HCT116 (cell line): Measurements from ENCODE around the gene TIAM2. TPM values are rescaled to one million over a fixed set of nuclear protein-coding genes. Genes with fewer than 3 reads are reported as not detected.

Experiments used
- ATAC-seq: fragments of 200-7000 bp; cut with Tn5 transposase; 2 replicates; pipeline ENCODE4 v1.9.1; 2020; ENCODE audit warnings: mild to moderate bottlenecking, moderate library complexity
- BruUV-seq: library from RNA; stranded (reverse); fragments of 400-500 nt; replicated peaks from 2 replicates; lab custom pipeline; 2021; lab: Mats Ljungman, UMichigan
- CTCF ChIA-PET: fragments of 300-600 bp; sonication (Branson Sonifier 250); formaldehyde crosslinking; loops from one replicate; lab custom pipeline; 2021; ENCODE audit warnings: antibody characterized with exemption; lab: Charles Lee
- POLR2A ChIA-PET: fragments of 300-600, 350-600 bp; sonication (Branson Sonifier 250); formaldehyde crosslinking; loops from one replicate; lab custom pipeline; 2021; ENCODE audit warnings: antibody characterized with exemption; lab: Charles Lee
- RAD21 ChIA-PET, 2 experiments: fragments of 300-600 bp; sonication (Branson Sonifier 250); formaldehyde crosslinking; loops; one replicate each; lab custom pipeline; 2023; ENCODE audit warnings: low total read pairs in 2 of 2; ENCODE audit not compliant: uncharacterized antibody in 2 of 2, unreplicated experiment in 2 of 2, low non-redundant PET in 1 of 2; lab: Charles Lee
- DNase-seq: peaks from one replicate; pipeline ENCODE4 v3.0.0-alpha.2; 2010; ENCODE audit warnings: low read depth, low spot score
- H2AFZ ChIP-seq: fragments of 200-600 bp; shearing (Covaris generic), sonication (generic); 2 replicates; pipeline ENCODE4 v1.6.1; 2017; ENCODE audit warnings: low read depth, mixed run types, mixed read lengths, antibody characterized with exemption, low read length; ENCODE audit not compliant: poor library complexity, severe bottlenecking
- H3K27ac ChIP-seq: 2 replicates; pipeline ENCODE4 v1.5.1; 2012; ENCODE audit warnings: low read depth, low read length
- H3K27me3 ChIP-seq: fragments of 200-600 bp; sonication (generic); 2 replicates; pipeline ENCODE4 v1.6.1; 2016; ENCODE audit warnings: mixed run types, low read length, mixed read lengths; ENCODE audit not compliant: insufficient read depth
- H3K36me3 ChIP-seq, 2 experiments: fragments of 200-500 bp in 1 of 2; fragments of 200-600 bp in 1 of 2; sonication (Bioruptor generic) in 1 of 2; sonication (generic) in 1 of 2; 2 replicates each; pipeline versions ENCODE4 v1.5.1 to v1.6.1; 2014 to 2016; ENCODE audit warnings: low read length in 2 of 2, inconsistent platforms in 1 of 2, mixed read lengths in 1 of 2, mixed run types in 1 of 2; ENCODE audit not compliant: insufficient read depth in 2 of 2, control insufficient read depth in 1 of 2
- H3K4me1 ChIP-seq, 2 experiments: fragments of 200-600 bp in 1 of 2; sonication (generic) in 1 of 2; 2 replicates each; pipeline versions ENCODE4 v1.5.1 to v1.6.1; 2012 to 2017; ENCODE audit warnings: low read length in 2 of 2, inconsistent platforms in 1 of 2, mild to moderate bottlenecking in 1 of 2, mixed read lengths in 1 of 2, mixed run types in 1 of 2, moderate library complexity in 1 of 2; ENCODE audit not compliant: insufficient read depth in 2 of 2, control insufficient read depth in 1 of 2
- H3K4me2 ChIP-seq: fragments of 200-600 bp; sonication (generic); 2 replicates; pipeline ENCODE4 v1.6.1; 2017; ENCODE audit warnings: mixed run types, low read length, mixed read lengths
- H3K4me3 ChIP-seq, 2 experiments: fragments of 200-600 bp in 1 of 2; sonication (generic) in 1 of 2; replicated peaks in 1 of 2; 2 replicates each; pipeline ENCODE4 v1.5.1; 2011 to 2016; ENCODE audit warnings: low read length in 2 of 2, control low read depth in 1 of 2, low read depth in 1 of 2, mild to moderate bottlenecking in 1 of 2, mixed read lengths in 1 of 2, mixed run types in 1 of 2
- H3K79me2 ChIP-seq: fragments of 200-600 bp; sonication (generic); 2 replicates; pipeline ENCODE4 v1.6.1; 2017; ENCODE audit warnings: mild to moderate bottlenecking, mixed run types, low read length, moderate library complexity, mixed read lengths; ENCODE audit not compliant: insufficient read depth
- H3K9ac ChIP-seq: fragments of 200-600 bp; sonication (generic); 2 replicates; pipeline ENCODE4 v1.6.1; 2016; ENCODE audit warnings: low read length, mixed read lengths
- H3K9me2 ChIP-seq: fragments of 200-600 bp; sonication (generic), shearing (Covaris generic); 2 replicates; pipeline ENCODE4 v1.6.1; 2017; ENCODE audit warnings: mixed run types, mild to moderate bottlenecking, moderate library complexity; ENCODE audit not compliant: insufficient read depth
- H3K9me3 ChIP-seq, 2 experiments: fragments of 200-500 bp in 1 of 2; fragments of 200-600 bp in 1 of 2; sonication (Bioruptor generic) in 1 of 2; sonication (generic) in 1 of 2; 2 replicates each; pipeline ENCODE4 v1.6.1; 2014 to 2017; ENCODE audit warnings: low read length in 2 of 2, mixed read lengths in 2 of 2, inconsistent platforms in 1 of 2, low read depth in 1 of 2, mild to moderate bottlenecking in 1 of 2, mixed run types in 1 of 2, moderate library complexity in 1 of 2; ENCODE audit not compliant: control insufficient read depth in 1 of 2, insufficient read depth in 1 of 2
- H4K20me1 ChIP-seq: fragments of 200-600 bp; sonication (generic), shearing (Covaris generic); 2 replicates; pipeline ENCODE4 v1.6.1; 2017; ENCODE audit warnings: mixed run types, mild to moderate bottlenecking, moderate library complexity; ENCODE audit not compliant: insufficient read depth
- EGR1 ChIP-seq: IDR thresholded peaks from 2 replicates; pipeline ENCODE4 v1.6.1; 2012; ENCODE audit warnings: low read depth
- EZH2 ChIP-seq: fragments of 200-600 bp; sonication (generic); IDR thresholded peaks from 2 replicates; pipeline ENCODE4 v1.6.1; 2017; ENCODE audit warnings: antibody characterized with exemption, mixed run types
- EZH2phosphoT487 ChIP-seq: fragments of 200-600 bp; IDR thresholded peaks from 2 replicates; pipeline ENCODE4 v1.6.1; 2018; ENCODE audit warnings: antibody characterized with exemption, borderline replicate concordance
- JUND ChIP-seq: IDR thresholded peaks from 2 replicates; pipeline ENCODE4 v1.6.1; 2012
- POLR2A ChIP-seq: IDR thresholded peaks from 2 replicates; pipeline ENCODE4 v1.7.0; 2011; ENCODE audit warnings: borderline replicate concordance; ENCODE audit not compliant: insufficient read depth, insufficient read length; ENCODE audit errors: extremely low read depth
- POLR2AphosphoS5 ChIP-seq: IDR thresholded peaks from 2 replicates; pipeline ENCODE4 v1.6.1; 2011; ENCODE audit warnings: mild to moderate bottlenecking, low read depth, low read length, moderate library complexity
- SP1 ChIP-seq: IDR thresholded peaks from 2 replicates; pipeline ENCODE4 v1.6.1; 2012; ENCODE audit warnings: low read depth
- SRF ChIP-seq: IDR thresholded peaks from 2 replicates; pipeline ENCODE4 v1.6.1; 2012; ENCODE audit warnings: low read depth
- TCF7L2 ChIP-seq: IDR thresholded peaks from 2 replicates; pipeline ENCODE4 v1.7.0; 2011; ENCODE audit warnings: borderline replicate concordance, inconsistent platforms; ENCODE audit not compliant: insufficient read depth, insufficient read length; ENCODE audit errors: extremely low read depth
- ZNF274 ChIP-seq: fragments of 200-500 bp; sonication (Bioruptor generic); IDR thresholded peaks from 2 replicates; pipeline ENCODE4 v1.6.1; 2014; ENCODE audit warnings: mild to moderate bottlenecking, low read depth, low read length, inconsistent platforms
- intact Hi-C: fragments of 100-400 bp; cut with micrococcal nuclease; formaldehyde crosslinking; loops from 2 replicates; pipeline ENCODE4 v1.10.0; 2022
- total RNA-seq: library from RNA; stranded (reverse); gene quantifications from one replicate; pipeline ENCODE4 v1.2.1, GENCODE V29; 2021; ENCODE audit not compliant: unreplicated experiment
- TF ChIP-seq, protein P1 (sequence below), 3 experiments: fragments of 200-600 bp in 1 of 3; sonication (generic) in 1 of 3; IDR thresholded peaks in 2 of 3; conservative IDR thresholded peaks in 1 of 3; 2 replicates each; pipeline ENCODE4 v1.5.1; 2012 to 2017; ENCODE audit warnings: low read depth in 2 of 3, low read length in 2 of 3, antibody characterized with exemption in 1 of 3, borderline replicate concordance in 1 of 3, control low read depth in 1 of 3, mild to moderate bottlenecking in 1 of 3, mixed read lengths in 1 of 3, mixed run types in 1 of 3, moderate library complexity in 1 of 3; ENCODE audit not compliant: insufficient read depth in 1 of 3

The TIAM2 gene
- total RNA-seq, 1 experiment from 2014 or later, result 9.4 TPM

DNA sequence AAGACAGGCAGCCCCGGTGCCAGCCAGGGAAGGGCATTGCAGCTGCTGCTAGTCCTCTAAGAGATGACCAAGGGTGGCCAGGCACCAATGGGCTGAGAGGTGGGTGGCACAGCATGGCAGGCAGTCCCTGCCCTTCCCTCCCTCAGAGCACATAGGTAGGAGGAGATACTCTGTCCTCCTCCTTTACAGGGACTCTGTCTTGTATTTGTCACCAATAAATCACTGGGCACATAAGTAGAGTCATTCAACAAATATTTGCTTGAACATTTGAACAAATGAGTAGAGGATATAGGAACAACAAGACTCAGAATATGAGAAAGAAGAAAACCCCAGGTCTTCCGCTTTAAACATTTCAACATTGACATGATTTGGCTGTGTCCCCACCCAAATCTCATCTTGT is 199.3 kb downstream of the TIAM2 start:
- ATAC-seq (no peak; the same call in 1 of the 2 replicates), DNase-seq (no peak)
- intact Hi-C loops, result no loop called here
- ChIA-PET RAD21 (no interaction called here), CTCF (no interaction called here), POLR2A (no interaction called here)
- TF ChIP-seq JUND, result no peak
- no peak for TF ChIP-seq POLR2A
- TF ChIP-seq TCF7L2, result no peak
- TF ChIP-seq EGR1, result no peak
- TF ChIP-seq SRF, result no peak
- no peak for TF ChIP-seq SP1
- TF ChIP-seq, protein P1, sequence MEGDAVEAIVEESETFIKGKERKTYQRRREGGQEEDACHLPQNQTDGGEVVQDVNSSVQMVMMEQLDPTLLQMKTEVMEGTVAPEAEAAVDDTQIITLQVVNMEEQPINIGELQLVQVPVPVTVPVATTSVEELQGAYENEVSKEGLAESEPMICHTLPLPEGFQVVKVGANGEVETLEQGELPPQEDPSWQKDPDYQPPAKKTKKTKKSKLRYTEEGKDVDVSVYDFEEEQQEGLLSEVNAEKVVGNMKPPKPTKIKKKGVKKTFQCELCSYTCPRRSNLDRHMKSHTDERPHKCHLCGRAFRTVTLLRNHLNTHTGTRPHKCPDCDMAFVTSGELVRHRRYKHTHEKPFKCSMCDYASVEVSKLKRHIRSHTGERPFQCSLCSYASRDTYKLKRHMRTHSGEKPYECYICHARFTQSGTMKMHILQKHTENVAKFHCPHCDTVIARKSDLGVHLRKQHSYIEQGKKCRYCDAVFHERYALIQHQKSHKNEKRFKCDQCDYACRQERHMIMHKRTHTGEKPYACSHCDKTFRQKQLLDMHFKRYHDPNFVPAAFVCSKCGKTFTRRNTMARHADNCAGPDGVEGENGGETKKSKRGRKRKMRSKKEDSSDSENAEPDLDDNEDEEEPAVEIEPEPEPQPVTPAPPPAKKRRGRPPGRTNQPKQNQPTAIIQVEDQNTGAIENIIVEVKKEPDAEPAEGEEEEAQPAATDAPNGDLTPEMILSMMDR (IDR thresholded peaks at IDR 0.05 in 2 of 3, conservative IDR thresholded peaks at IDR 0.05 in 1 of 3; ENCODE audit: borderline replicate concordance in 1 of 3, insufficient read depth in 1 of 3, low read depth in 2 of 3, low read length in 2 of 3), result no peak
- no peak for TF ChIP-seq POLR2AphosphoS5
- TF ChIP-seq EZH2phosphoT487, result no peak
- no peak for TF ChIP-seq EZH2
- TF ChIP-seq ZNF274, result no peak
- Histone ChIP-seq H3K4me2 (no peak overlapping the region), H3K4me1 (peaks cover 0 to 9% of the 10 kb centered on the region in 2 experiments; a peak in 1 of 4 replicates), H3K36me3 (no peaks in the 10 kb centered on the region), H3K27me3 (no peaks in the 10 kb centered on the region), H2AFZ (no peak overlapping the region), H3K4me3 (no peak overlapping the region), H4K20me1 (no peaks in the 10 kb centered on the region), H3K9me2 (no peaks in the 10 kb centered on the region), H3K27ac (no peak overlapping the region), H3K9me3 (no peaks in the 10 kb centered on the region), H3K9ac (no peak overlapping the region), H3K79me2 (no peaks in the 10 kb centered on the region)
- no TSS peak for BruUV-seq
